Putamen (tissue), 1 donor: ENCODE data around the gene MS4A2.
A peak's percentile ranks its signal among the peaks of the same experiment; 100 is the strongest.
"Not testable (repeated sequence)": the region's sequence is repeated elsewhere in the genome, so short reads cannot be mapped to it uniquely, and the experiment has no call there.

Source experiments
- DNase-seq: peaks from one replicate; pipeline ENCODE4 v3.0.0-alpha.2; 2016; ENCODE audit warnings: low spot score

MS4A2 gene

DNA sequence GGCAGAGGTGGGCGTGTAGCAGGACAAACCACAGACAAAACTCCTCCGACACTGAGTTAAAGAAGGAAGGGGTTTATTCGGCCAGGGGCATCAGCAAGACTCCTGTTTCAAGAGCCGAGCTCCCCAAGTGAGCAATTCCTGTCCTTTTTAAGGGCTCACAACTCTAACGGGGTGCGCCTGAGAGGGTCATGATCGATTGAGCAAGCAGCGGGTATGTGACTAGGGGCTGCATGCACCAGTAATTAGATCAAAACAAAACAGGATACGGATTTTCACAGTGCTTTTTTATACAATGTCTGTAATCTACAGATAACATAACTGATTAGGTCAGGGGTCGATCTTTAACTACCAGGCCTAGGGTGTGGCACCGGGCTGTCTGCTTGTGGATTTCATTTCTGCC is 12.9 kb downstream of the MS4A2 start:
- not testable (repeated sequence) for DNase-seq

DNA sequence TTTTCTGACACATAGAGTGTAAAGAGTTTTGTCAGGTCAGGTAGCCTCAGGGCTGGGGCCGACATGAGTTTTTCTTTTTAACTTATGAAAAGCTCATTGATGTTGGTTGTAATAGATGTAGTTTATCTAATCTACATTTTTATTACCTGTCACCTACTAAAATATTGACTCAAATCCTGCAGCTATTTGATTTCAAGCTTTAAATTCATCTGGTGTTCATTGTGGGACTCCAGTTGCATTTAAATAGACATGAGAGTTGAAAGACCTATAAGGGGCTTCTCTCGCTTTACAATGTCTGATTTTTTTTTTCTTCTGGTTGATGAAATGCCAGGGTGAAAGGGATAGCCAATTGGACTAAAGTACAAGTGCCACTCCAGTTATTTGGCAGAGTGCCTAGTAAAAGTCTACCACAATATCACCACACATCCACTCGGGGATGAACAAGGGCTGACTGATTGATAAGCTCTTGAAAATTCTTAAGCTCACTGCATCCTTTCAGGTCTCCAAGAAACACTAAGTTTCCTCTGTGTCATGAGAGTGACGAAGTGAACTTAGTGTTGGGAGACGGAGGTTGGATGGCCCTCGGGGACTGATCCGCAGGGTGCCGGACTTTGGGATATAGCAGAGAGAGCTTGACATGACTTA is 16.1 kb downstream of the MS4A2 start:
- not testable (repeated sequence) for DNase-seq

DNA sequence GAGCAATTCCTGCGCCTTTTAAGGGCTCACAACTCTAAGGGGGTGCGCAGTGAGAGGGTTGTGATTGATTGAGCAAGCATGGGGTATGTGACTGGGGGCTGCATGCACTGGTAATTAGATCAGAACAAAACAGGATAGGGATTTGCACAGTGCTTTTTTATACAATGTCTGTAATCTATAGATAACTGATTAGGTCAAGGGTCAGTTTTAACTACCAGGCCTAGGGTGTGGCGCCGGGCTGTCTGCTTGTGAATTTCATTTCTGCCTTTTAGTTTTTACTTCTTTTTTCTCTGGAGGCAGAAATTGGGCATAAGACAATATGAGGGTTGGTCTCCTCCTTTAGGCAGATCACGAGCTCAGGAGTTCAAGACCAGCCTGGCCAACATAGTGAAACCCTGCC is 20.2 kb downstream of the MS4A2 start:
- not testable (repeated sequence) for DNase-seq

DNA sequence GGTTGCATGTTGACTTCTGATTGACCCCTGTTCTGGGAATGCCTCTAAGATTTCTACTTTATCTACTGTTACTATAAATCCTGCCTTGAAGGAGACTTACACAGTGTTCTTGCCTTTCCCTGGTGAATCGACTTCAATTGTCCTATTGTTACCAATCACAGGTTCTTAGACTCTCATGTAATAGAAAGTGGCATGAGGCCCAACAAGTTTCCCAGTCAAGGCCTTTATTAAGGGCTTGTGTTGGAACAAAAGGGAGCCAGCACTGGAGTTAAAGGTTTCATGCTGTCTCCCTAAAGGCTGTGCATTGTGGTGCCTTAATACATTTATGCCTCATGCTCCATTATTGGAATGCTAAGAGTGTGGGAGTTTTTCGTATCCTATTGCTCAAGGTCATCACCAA is 23.3 kb downstream of the MS4A2 start:
- DNase-seq = no peak

DNA sequence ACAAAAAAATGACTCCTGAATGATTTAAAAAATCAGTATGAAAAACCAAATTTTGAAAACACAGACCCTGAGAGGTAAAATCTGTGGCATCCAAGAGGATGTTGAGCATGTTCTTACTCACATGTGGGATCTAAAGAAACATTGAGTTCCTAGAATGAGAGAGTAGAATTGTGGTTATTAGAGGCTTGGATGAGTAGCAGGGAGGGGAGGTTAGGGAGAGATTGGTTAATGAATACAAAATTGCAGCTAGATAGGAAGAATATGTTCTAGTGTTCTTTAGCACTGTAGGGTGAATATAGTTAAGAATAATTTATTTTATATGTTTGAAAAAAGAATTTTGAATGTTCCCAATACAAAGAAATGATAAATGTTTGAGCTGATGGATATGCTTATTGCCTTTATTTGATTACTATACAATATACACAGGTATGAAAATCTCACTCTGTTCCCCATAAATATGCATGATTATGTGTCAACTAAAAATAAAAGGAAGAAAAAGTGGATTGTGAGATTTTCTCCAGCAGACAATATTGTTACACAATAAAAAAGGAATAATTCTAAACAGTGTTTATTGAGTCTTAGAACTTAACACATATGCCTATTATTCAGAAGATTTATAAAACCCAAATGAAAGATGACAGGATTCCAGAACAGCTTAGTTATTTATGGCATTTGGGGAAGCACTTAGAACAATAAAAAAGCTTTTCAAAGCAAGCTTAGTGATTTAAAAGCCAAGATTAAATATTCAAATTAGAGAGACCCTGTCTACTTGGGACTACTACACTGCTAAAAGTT is 28.7 kb downstream of the MS4A2 start:
- DNase-seq = no peak

DNA sequence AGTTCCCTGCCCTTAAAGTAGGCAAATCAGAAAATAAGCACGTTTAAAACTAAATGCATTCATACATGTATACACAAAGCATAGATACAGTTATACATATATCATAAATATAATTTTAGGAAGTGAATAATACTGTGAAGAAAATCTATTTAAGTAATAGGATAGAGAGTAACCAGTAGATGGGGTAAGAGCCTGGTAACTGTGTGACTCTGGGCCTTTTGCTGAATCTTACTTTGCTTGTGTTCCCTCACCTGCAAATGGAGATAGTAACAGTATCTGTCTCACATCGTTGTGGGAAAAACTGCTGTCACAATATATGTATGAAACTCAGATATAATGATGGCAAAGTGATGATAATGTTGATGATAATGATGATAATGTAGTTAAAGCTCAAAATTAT is 29.9 kb downstream of the MS4A2 start:
- no peak for DNase-seq

GRCh38 chr11:60119710-60120109 is 31.2 kb downstream of the MS4A2 start:
- no peak for DNase-seq

- no peak for DNase-seq
Observed at GRCh38 chr11:60121264-60121663, 32.8 kb downstream of the MS4A2 start.

DNA sequence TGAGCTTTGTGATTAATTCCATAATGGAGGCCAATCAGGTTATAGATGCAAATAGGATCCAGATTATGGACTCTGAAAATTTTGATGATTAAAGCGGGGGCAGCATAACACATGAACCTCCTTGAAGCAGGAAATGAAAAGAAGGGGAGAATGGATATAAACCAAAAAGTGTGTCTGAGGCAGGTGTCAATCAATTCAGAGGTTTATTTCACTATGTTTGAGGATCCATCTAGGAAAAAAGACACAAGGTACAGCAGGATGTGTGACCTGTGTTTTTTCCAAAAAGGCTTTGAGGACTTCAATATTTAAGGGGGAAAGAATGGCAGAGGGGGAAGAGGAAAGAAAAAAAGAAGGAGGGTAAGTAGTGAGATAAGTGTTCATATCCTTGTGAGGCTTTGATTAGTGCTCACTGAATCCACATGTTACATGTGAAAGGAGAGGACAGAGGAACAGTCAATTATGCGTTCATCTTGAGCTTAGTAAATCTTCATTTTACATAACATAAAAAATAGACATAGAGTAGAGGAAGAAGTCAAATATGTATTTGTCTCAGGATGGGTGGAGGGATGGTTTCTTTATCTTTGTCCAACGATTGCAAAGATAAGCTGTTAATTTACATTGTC is 34.1 kb downstream of the MS4A2 start:
- DNase-seq = no peak

GRCh38 chr11:60124802-60125432 is 36.5 kb downstream of the MS4A2 start:
- no peak for DNase-seq

- no peak for DNase-seq
Observed at GRCh38 chr11:60125956-60126585, 37.6 kb downstream of the MS4A2 start.

GRCh38 chr11:60127311-60127811 is 38.9 kb downstream of the MS4A2 start:
- no peak for DNase-seq

DNA sequence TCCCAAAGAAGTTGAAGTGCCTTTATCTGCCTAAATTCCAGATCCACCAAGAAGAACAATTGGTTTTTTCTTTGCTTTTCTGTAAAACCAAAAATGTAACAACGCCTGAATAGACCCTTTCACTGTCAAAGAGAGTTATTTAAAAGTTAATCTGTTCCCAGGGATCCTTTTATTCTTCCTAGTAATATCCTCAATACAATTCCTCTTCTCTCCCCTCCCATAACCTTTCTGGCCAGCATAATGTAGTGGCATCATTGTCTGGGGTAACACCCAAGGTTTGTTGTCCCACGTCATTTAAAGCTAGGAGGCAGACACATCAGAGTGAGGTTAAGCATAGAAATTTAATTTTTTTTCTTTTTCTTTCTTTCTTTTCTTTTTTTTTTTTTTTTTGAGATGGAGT is 39.9 kb downstream of the MS4A2 start:
- DNase-seq = no peak

- DNase-seq = not testable (repeated sequence)
Observed at GRCh38 chr11:60128866-60129265, 40.4 kb downstream of the MS4A2 start.

DNA sequence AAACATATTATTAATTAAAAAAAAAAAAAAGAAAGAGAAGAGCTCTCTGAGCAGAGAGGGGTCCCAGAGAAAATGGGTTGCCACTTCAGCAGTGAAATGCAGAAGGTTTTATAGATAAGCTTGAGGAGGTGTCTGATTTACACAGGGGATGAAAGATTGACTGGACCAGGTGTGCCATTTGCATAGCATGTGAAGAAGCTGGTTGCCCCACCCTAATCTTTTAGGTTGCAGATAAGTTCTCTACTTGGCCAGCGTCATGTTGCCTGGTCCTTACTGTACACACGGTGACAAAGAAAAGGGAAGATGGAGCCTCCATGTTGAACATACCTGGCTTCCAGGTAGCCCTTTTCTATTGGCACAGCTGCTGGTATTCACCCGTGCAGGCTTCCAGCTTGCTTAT is 41.4 kb downstream of the MS4A2 start:
- no peak for DNase-seq

DNA sequence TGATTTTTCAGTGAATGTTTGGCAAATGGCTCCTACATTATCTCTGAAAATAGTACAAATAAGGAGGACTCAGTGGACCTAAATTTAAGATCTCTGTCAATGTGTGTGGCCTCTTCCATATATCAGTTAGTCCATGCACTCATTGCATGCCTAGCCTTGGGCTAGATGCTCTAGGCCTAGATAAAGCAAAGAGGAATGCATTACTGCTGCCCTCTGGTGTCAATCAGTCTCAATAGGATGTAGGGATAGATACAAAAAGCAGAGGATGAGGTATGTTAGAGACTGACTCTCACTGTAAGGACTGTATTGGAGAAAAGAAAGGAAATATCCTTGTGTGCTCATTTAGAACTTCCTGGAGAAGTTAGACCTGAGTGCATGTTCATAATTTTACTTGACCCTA is 42.0 kb downstream of the MS4A2 start:
- DNase-seq = peak; percentile 11

DNA sequence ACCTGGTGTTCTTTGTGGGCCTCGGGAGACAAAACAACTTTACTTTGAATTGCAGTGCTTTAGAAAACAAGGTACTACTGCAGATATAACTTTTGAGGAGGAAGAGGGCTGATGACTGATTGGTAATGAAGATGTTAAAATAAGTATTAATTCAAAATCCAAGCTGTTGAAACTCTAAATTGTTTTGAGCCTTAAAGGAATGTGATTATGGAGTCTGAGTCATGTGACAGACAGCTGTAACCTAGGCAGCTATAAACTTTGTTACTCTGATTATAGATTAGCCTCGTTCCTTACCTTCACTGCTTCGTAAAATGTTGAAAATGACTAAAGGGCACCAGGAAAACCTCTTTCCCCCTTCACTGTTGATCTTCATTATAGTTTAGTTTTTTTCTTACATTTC is 43.4 kb downstream of the MS4A2 start:
- no peak for DNase-seq

DNA sequence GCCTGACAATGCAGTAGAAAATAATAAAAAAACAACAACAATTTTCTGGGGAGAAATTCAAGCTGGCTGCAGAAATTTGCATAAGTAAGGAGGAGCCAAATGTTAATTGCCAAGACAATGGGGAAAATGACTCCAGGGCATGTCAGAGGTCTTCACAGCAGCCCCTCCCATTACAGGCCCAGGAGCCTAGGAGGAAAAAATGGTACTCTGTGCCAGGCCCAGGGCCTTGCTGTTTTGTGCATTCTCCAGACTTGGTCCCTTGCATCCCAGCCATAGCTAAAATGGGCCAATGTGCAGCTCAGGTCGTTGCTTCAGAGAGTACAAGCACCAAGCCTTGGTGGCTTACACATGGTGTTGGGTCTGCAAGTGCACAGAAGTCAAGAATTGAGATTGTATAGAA is 45.5 kb downstream of the MS4A2 start:
- no peak for DNase-seq

DNA sequence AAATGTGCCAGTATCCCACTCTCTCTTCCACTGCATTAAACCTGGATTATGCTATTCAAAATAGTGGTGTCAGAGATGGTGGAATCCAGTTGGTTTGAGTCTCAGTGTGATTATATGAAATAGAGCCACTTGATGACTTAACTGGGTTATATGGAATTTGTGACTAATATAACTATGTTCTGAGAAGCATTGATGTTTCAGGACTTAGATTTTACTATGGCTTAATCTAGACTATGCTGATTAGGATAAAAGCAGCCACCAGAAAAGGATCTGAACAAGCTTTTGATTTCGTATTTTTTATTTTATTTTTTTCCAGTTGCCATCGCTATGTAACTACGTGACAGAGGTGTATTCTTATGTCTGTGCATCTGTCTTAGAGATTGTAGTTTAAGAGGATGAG is 55.3 kb downstream of the MS4A2 start:
- no peak for DNase-seq

DNA sequence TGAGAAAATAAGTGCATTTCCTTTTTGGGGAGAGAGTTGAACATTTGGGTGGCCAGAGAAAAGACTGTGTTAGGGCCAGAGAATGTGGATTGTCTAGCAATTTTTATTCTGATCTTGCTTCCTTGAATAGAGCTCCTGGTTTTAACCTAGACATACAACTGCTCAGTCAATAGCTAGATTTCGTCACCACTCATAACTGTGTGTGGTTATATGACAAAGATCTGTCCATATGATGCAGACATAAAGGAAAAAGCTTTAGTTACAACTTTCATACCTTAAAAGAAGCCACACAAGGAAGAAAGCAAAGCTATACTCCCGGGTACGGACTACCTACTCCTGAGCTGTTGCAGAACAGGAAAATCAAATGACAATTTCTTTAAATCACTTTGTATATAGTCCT is 57.2 kb downstream of the MS4A2 start:
- DNase-seq = no peak
